Measurements from ENCODE around the gene NPY.

NPY gene

DNA sequence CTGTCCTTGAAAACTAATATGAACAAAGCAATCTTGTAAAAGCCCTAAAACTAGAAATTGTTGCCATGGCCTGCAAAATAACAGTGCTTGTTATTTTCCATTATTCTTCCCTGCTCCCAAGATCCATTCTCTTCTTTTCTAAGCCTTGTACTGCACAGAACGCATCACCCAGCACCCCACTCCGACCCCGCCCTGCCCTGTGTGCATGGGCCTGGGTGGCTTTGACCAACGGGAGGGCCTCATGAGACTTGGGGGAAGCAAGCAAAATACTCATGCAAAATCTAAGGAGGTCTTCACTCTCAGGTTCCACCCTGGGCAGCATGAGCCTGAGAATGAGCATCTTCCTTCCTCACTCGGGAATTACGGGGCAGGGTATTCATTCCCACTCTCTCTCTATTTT is 32.4 kb downstream of the NPY start:
- no peak for DNase-seq (ENCODE audit: low read depth)

DNA sequence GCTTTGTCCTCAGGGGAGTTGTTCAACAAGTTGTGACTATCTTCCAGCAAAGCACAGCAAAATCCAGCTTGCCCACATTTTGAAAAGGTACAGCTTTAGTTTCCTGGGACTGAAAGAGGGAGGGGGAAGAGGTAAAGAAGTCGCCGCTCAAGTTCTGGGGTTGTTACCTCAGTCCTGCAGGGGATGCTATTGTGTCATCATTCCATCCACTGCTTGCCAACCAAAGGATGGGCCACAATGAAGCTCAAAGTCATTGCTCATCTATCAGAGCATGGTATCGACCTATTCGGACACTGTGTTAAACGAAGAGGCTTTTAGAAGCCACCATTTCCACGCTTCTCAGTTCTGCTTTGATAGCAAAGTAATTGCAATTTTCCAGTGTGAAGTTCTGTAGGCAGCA is 34.3 kb downstream of the NPY start:
- DNase-seq (ENCODE audit: low read depth): peak; percentile 11

DNA sequence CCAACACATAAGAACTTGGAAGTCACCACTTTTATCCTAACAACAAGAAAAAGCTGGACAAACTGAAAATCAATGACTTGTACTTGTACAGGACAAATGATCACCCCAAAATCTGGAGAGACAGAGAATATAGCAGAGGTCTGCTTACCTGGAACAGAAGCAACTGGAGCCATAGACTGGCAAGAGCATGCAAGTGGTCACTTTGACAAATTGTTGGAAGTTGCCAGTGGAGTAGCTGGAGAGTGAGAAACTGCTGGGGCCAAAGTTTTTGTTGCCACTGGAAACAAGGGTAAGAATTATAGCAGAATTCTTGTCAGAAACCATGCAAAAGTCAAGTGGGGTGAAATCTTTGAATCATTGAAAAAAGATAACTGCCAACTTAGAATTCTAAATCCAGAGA is 35.2 kb downstream of the NPY start:
- no peak for DNase-seq (ENCODE audit: low read depth)

DNA sequence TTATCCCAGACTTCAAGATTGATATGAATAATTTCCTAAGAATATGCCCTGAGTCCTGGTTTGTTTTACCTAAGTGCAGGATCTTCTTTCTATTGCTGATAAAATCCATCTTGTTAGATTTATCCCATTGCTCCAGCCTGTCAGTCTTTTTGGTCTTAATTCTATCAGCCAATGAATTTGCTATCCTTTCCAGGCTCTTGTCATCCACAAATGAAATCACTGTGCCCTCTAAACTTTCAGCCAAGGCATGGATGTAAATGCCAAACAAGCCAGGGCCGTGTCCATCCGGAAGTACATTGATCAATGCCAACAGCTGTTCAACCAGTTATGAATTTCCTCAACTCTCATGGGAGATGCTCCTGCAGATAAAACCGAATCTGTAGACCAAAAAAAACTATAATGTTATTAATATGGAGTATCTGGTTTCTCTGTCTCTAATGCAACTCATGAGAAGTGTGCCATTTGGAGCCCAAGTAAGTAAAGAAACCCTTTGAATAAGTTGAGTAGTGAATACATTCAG is 40.0 kb downstream of the NPY start:
- DNase-seq (ENCODE audit: low read depth): no peak

DNA sequence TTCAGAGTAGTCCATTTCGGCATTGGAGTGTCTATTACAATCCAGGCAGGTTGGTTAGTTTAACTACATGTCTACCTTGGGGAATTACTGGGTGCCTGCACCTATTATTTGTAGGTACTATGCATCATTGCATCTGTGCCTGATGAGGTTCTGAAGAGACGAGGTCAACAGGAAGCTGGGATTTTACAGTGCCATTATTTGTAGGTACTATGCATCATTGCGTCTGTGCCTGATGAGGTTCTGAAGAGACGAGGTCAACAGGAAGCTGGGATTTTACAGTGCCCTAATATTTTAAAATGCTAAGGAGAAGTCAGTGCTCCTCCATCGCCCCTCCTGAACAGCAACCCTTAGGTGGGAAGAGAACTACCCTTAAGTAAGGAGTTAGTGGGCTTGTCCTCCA is 41.7 kb downstream of the NPY start:
- no peak for DNase-seq (ENCODE audit: low read depth)

DNA sequence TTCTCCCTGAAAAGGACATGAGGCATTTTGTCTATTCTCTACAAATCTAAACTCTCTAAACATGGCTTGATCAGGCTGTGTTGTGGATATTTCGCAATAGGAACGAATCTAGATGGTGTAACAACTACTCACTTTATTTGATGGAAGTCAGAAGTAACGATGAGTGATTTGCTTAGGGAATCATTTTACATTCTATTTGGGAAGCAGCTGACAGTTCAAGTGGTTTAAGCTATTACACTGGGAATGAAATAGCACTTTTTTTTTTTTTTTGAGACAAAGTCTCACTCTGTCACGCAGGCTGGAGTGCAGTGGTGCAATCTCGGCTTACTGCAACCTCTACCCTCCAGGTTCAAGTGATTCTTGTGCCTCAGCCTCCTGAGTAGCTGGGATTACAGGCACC is 44.1 kb downstream of the NPY start:
- DNase-seq (ENCODE audit: low read depth): peak; percentile 66

DNA sequence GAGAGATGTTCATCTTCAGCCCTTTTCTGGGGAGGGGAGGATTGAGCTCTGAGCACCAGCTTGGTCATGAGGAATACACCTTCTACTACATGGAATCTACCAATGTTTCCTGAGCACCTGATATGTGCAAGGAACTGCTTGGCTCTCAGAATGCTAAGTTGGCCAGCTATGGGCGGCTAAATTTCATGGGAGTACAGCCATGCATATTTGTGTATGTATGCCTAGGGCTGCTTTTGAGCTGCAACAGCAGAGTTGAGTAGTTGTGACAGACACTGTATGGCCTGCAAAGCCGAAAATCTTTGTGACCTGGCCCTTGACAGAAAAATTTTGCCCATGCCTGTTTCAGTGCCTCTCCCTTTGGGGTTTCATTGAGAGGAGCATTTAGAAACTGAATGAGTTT is 44.9 kb downstream of the NPY start:
- no peak for DNase-seq (ENCODE audit: low read depth)

DNA sequence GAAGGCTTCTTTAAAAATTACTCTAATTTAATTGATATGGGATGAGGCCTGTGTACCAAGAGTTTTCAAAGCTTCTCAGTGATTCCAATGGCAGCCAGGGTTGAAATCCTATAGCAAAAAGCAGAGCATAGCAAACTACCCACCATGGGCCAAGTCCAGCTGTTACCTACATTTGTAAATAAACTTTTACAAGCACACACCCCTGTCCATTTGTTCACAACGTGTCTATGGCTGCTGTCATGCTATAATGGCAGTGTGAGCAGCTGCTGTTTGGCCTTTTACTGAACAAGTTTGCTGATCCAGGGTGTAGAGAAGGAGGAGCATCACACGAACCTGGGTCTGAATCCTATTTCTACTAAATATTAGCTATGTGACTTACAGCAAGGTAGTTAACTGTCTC is 50.0 kb downstream of the NPY start:
- no peak for DNase-seq (ENCODE audit: low read depth)

DNA sequence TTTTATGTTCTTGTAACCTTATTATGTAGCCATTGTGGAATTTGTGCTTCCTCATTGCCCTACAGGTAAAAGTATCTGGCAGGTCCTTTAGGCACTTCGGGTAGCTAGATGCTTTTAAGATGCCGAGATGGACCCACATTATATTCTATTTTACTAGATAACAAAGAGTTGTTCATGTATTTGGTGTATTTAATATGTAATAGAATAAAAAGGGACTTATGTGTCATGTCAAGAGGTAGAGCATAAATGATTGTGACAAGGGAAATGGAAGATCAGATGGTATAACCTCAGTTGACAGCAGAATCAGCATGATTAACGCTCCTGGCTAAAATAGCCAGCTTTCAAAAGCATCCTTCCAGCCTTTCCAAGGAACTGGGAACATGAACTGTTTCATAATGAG is 50.6 kb downstream of the NPY start:
- DNase-seq (ENCODE audit: low read depth): no peak

DNA sequence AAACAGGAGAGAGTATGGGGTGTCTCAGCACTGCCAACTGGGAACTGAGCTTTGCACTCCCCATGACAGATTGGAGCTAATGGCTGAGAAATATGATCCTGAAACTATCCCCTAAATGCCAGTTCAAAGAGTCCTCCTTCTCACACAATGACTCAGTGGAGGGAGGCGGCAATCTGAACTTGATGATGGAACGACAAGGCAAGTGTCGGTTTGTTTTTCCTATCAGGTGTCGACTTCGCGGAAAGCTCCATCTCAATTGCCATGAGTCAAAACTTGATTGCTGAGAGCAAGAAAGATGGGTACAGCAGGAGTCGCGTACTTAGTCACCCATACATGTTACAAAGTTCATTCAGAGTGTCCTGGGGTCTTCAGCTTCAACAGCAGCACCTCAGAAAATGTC is 52.5 kb downstream of the NPY start:
- no peak for DNase-seq (ENCODE audit: low read depth)

DNA sequence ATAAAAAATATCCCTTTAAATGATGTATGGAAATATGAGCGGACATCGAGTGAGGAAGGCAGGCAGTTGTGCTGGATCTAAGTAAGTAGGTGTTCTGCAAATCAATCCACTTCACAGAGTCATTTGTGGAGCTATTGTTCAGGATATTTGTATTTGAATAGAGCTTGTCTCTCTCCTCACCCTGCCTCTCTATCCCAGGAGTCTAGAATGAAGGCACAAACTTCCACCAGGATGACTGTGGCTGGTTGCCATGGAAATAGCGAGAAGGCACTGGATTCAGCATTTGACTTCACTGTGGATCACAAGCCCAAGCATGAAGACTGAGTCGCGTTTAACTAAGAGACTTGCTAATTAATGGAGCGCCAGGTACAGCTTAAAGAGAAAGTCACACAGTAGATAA is 53.2 kb downstream of the NPY start:
- DNase-seq (ENCODE audit: low read depth): no peak

DNA sequence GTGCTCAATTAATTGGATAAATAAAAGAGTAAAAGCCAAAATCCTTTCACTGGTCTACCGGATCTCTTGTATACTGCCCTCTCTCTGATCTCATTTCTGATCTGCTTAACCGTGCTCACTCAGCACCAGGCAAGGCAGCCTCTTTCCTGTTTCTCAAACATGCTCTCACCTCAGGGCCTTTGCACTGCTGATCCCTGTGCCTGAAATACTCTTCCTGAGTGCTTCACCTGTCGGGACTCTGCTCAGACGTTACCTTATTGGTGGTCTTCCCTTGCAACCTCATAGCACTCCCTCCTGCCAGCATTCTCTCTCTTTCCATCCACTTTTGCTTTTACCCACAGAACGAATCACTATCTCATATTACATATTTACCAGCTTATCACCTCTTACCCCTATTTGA is 55.6 kb downstream of the NPY start:
- no peak for DNase-seq (ENCODE audit: low read depth)

DNA sequence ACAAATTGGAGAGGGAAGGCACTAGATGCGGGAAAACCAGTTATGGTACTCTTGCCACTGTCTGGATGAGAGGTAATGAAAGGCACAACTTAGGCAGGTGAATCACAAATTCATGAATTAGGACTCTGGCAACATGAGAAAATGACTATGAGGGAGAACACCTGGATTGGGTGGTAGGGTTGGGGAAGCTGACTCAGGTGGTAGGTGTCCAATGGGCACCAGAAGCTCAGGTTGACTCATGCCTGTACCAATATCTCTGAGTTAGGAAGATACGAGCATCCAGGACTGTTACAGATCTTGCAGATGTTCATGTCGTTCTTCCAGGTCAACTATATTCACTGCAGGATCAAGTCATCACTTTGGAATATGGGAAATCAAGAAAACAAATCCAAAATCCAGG is 56.7 kb downstream of the NPY start:
- DNase-seq (ENCODE audit: low read depth): no peak
